A673 (cell line): ENCODE results near the gene KLF16.

Experiments
- EZH2 ChIP-seq: fragments of 200-600 bp; sonication (generic); IDR thresholded peaks from 2 replicates; pipeline ENCODE4 v1.6.1; 2017; ENCODE audit warnings: borderline replicate concordance, low read depth, mild to moderate bottlenecking, mixed read lengths, antibody characterized with exemption, low read length; ENCODE audit not compliant: poor library complexity, severe bottlenecking
- TF ChIP-seq, protein P1 (sequence below): fragments of 300-800, 200-600 bp; sonication (generic); conservative IDR thresholded peaks from 2 replicates; pipeline ENCODE4 v1.5.1; 2017; ENCODE audit warnings: low read depth, mild to moderate bottlenecking, antibody characterized with exemption, low read length, moderate library complexity, mixed read lengths

DNA sequence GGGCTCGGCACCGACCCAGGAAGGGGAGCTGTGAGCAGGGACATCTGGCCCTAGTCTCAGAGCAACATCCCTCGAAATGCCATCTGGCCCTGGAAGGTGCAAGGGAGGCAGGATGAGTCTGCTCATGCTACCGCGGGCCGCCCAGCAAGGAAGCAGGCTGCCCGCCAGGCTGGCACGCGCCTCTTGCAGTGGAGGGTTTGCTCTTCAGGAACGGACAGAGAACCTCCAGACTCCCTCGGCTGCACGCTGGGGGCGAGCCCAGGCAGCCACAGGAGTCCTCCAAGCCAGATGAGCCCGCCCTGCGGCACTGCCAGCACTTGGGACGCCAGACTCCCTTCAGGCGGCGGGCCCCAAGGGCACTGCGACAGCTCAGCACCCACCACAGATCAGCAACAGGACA is 41.2 kb downstream of the KLF16 start:
- TF ChIP-seq, protein P1, sequence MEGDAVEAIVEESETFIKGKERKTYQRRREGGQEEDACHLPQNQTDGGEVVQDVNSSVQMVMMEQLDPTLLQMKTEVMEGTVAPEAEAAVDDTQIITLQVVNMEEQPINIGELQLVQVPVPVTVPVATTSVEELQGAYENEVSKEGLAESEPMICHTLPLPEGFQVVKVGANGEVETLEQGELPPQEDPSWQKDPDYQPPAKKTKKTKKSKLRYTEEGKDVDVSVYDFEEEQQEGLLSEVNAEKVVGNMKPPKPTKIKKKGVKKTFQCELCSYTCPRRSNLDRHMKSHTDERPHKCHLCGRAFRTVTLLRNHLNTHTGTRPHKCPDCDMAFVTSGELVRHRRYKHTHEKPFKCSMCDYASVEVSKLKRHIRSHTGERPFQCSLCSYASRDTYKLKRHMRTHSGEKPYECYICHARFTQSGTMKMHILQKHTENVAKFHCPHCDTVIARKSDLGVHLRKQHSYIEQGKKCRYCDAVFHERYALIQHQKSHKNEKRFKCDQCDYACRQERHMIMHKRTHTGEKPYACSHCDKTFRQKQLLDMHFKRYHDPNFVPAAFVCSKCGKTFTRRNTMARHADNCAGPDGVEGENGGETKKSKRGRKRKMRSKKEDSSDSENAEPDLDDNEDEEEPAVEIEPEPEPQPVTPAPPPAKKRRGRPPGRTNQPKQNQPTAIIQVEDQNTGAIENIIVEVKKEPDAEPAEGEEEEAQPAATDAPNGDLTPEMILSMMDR, result no peak
- no peak for TF ChIP-seq EZH2
